GM23248 (cell line): ENCODE measurements around the gene MACROD2.

ENCODE experiments used
- EZH2 ChIP-seq: fragments of 200-600 bp; sonication (generic); IDR thresholded peaks from 2 replicates; pipeline ENCODE4 v1.6.1; 2018; ENCODE audit warnings: antibody characterized with exemption, mild to moderate bottlenecking; ENCODE audit not compliant: insufficient read depth, poor library complexity, severe bottlenecking
- EZH2phosphoT487 ChIP-seq: fragments of 200-600 bp; sonication (generic); IDR thresholded peaks from 2 replicates; pipeline ENCODE4 v1.6.1; 2018; ENCODE audit warnings: antibody characterized with exemption, moderate library complexity, mild to moderate bottlenecking, low read depth; ENCODE audit not compliant: insufficient read depth

DNA sequence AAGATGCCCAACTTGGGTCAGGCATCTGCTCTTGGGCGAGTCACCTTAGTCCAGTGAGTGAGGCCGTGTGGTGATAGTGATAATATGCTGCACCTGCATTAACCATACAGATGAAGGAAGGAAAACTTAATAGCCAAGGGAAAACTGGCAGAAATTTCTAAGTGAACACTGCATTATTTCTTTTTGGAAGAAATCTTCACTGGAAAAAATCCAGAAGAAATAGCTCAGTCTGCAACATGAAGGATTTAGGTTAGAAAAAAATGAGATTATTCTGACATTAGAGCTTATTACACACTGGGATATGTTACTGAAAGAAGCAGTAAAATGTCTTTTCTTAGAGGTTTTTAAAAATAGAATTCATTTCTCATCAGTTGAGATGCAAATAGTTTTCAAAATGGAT lies 1630.7 kb downstream of the MACROD2 start:
- TF ChIP-seq EZH2 (no peak), EZH2phosphoT487 (no peak)
